Measurements from ENCODE around the gene CNN1. TPM values are rescaled to one million over a fixed set of nuclear protein-coding genes. Genes with fewer than 3 reads are reported as not detected.

CNN1 gene
- total and polyA plus RNA-seq, 9 of the 15 experiments (the other 6 are each of a cell fraction or from before 2014, with no cell fraction given), result 0.23 to 10.6 (median 5.2) TPM

- TF ChIP-seq ZNF175 (CRISPR knock-in tag; IDR thresholded peaks at IDR 0.05; ENCODE audit: low read depth) (0 out of 2 replicates have a peak, but pooled peaks have one; percentile 45), MBD2 (IDR thresholded peaks at IDR 0.05; ENCODE audit: borderline replicate concordance, low read depth) (peak; percentile 52; the same call in 1 of the 2 replicates), MTA2 (IDR thresholded peaks at IDR 0.05; ENCODE audit: low read depth) (peak; percentile 88), DIDO1 (tag; IDR thresholded peaks at IDR 0.05; ENCODE audit: low read depth) (0 out of 2 replicates have a peak, but pooled peaks have one; percentile 12)
Observed at GRCh38 chr19:11560404-11561051, 21.9 kb downstream of the CNN1 start (continued).

- Histone ChIP-seq H3K79me2 (ENCODE audit: control insufficient read depth, insufficient read depth, low read length) (peaks cover 26% of the 10 kb centered on the region), H3K9me1 (ENCODE audit: control insufficient read depth, insufficient read depth, low read length) (no peaks in the 10 kb centered on the region), H3K27ac (ENCODE audit: extremely low read depth, low read depth, low read length) (peak overlapping the region; percentile 86), H3K4me2 (ENCODE audit: insufficient read depth, low read length) (peak overlapping the region; percentile 67), H3K4me1 (replicated peaks in 1 of 2; ENCODE audit: control insufficient read depth in 2 of 2, insufficient read depth in 2 of 2, low read length in 2 of 2) (peaks cover 52 to 62% of the 10 kb centered on the region in 2 experiments), H3K9ac (ENCODE audit: insufficient read depth in 1 of 2, low read depth in 2 of 2, low read length in 2 of 2) (peak overlapping the region; percentile 68 to 76; a peak in 3 of 4 replicates), H4K20me1 (replicated peaks; ENCODE audit: control insufficient read depth, insufficient read depth, low read length) (0 out of 2 replicates have a peak, but pooled peaks cover 4% of the 10 kb centered on the region), H2AFZ (ENCODE audit: low read depth, low read length) (peak overlapping the region; percentile 76), H3K4me3 (no peak overlapping the region), H3K27me3 (ENCODE audit: control insufficient read depth in 2 of 2, insufficient read depth in 2 of 2, low read length in 2 of 2) (no peaks in the 10 kb centered on the region), H3K9me3 (replicated peaks; ENCODE audit: control insufficient read depth, insufficient read depth, low read depth, low read length) (no peaks in the 10 kb centered on the region), H3K36me3 (ENCODE audit: control insufficient read depth, insufficient read depth, low read length) (peaks cover 2% of the 10 kb centered on the region; the same call in 1 of the 3 replicates)
- CTCF ChIA-PET (ENCODE audit: low intra/inter-chr PET ratio), result no interaction called here
- in situ Hi-C loops (cut with MboI) (no loop called here), intact Hi-C loops (cut with micrococcal nuclease) (loop anchor here (5.0 kb wide), 1 partner anchor 134 kb away; no protein-coding TSS in a partner anchor)
- FAIRE-seq (peak; percentile 82), DNase-seq (ENCODE audit: extremely low read depth in 1 of 4, low spot score in 3 of 4) (peak in 1 of 4 experiments; percentile 85), ATAC-seq (peak; percentile 13)
- 6% methylated on average over 8 of the region's 8 CpGs for WGBS (ENCODE audit: insufficient coverage, low coverage, missing lambda C conversion rate)
- POLR2A ChIA-PET, result interaction anchor here (0.6 to 1.4 kb wide), 11 partner anchors 10 to 628 kb away, joined by 3 to 6 read pairs (median 4); no protein-coding TSS in a partner anchor
- no TSS peak for BruUV-seq (replicated peaks)
- no peak for TF ChIP-seq ID3 (CRISPR knock-in tag; IDR thresholded peaks at IDR 0.05)
- TF ChIP-seq ID3 (tag; IDR thresholded peaks at IDR 0.05), result peak; percentile 40; the same call in 1 of the 2 replicates
- no peak for TF ChIP-seq STAG1 (CRISPR knock-in tag; IDR thresholded peaks at IDR 0.05; ENCODE audit: borderline replicate concordance)
- peak; percentile 32; the same call in 1 of the 2 replicates for TF ChIP-seq CTBP1 (IDR thresholded peaks at IDR 0.05; ENCODE audit: borderline replicate concordance)
- TF ChIP-seq GATAD2A (IDR thresholded peaks at IDR 0.05), result 0 out of 2 replicates have a peak, but pooled peaks have one; percentile 34
- TF ChIP-seq TAL1 (IDR thresholded peaks at IDR 0.05), result peak; percentile 41; the same call in 1 of the 2 replicates
- TF ChIP-seq EP300 (IDR thresholded peaks at IDR 0.05; ENCODE audit: low read length), result peak; percentile 26; the same call in 1 of the 2 replicates
- TF ChIP-seq ZNF717 (CRISPR knock-in tag; IDR thresholded peaks at IDR 0.05), result no peak
- TF ChIP-seq TEAD2 (tag; IDR thresholded peaks at IDR 0.05), result no peak
- peak; percentile 80 for TF ChIP-seq ARID1B (IDR thresholded peaks at IDR 0.05)
- TF ChIP-seq ZNF592 (IDR thresholded peaks at IDR 0.05), result 0 out of 2 replicates have a peak, but pooled peaks have one; percentile 77
- TF ChIP-seq SMARCA4 (IDR thresholded peaks at IDR 0.05), result peak; percentile 66
- TF ChIP-seq, protein P1, sequence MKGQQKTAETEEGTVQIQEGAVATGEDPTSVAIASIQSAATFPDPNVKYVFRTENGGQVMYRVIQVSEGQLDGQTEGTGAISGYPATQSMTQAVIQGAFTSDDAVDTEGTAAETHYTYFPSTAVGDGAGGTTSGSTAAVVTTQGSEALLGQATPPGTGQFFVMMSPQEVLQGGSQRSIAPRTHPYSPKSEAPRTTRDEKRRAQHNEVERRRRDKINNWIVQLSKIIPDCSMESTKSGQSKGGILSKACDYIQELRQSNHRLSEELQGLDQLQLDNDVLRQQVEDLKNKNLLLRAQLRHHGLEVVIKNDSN (CRISPR knock-in tag; IDR thresholded peaks at IDR 0.05), result no peak
Observed at GRCh38 chr19:11563532-11563931, 24.9 kb downstream of the CNN1 start.
